EL (cell line): ENCODE results near the gene ASS1.
"Not testable (repeated sequence)": the region's sequence is repeated elsewhere in the genome, so short reads cannot be mapped to it uniquely, and the experiment has no call there.

Experiments used
- DNase-seq: peaks from one replicate; pipeline ENCODE4 v3.0.0-alpha.2; 2016

ASS1 gene

DNA sequence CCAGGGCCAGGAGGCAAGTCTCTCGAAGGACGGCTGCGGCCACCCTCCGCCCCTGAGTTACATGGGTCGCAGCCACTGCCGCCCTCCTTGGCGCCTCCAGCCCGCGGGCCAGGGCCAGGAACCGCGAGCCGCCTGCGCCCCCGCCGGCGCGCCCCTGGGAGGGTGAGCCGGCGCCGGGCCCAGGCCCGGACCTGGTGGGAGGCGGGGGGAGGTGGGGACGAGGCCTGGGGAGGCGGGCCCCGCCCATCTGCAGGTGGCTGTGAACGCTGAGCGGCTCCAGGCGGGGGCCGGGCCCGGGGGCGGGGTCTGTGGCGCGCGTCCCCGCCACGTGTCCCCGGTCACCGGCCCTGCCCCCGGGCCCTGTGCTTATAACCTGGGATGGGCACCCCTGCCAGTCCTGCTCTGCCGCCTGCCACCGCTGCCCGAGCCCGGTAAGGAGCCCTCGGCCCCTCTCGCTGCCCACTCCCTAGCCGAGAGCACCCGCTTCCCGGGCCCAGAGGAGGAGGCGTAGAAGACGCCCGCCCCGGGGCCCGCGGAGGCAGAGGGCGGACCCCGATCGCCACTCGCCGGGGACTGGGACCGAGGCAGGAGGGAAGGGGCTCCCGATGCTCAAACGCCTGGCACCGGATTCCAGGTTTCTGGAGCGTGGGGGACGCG lies at the start of gene ASS1:
Gene ASS1, plus strand, starts transcription at position 397 of the 657 bp plus-strand sequence. CDS start 7,268 bp downstream, outside the sequence.
- peak; percentile 51 for DNase-seq

DNA sequence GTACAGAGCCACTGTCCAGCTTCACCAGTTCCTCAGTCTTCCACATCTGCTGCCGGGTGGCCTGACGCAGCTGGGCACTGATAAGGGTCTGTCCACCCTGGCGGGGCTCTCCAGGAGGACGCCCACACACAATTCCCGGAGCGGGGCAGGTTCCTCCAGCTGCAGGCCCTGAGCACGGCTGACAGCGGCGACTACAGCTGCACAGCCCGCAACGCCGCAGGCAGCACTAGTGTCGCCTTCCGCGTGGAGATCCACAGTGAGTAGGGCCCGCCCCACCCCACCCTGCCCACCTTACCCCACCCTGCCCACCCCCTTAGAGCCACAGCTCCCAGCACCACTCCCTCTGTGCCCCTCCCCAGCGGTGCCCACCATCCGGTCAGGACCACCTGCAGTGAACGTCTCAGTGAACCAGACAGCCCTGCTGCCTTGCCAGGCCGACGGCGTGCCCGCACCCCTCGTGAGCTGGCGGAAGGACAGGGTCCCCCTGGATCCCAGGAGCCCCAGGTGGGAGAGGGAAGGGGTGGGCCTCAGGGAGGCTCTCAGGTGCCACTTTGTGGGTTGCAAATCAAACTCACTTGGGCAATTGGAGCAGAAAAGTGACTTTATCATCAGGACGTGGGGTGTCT lies 48.8 kb upstream of the ASS1 start:
- DNase-seq, result no peak

DNA sequence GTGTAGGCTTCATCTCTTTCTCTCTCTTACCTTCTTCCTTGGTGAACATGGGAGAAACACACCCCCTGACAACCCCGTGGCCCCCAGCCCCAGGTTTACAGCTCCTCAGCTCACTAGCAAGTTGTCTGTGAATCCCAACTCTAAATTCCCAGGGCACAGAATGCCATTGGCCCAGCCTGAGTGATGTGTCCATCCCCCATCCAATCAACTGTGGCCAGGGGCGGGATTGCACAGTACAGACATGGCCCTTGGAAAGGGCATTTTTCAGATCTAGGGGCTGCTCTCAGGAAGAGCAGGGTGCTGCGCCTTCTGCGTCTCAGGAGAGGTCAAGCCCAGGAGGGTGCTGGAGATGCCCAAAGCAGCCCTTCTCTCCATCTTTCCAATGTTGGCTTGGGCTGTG lies 48.2 kb upstream of the ASS1 start:
- DNase-seq, result no peak

DNA sequence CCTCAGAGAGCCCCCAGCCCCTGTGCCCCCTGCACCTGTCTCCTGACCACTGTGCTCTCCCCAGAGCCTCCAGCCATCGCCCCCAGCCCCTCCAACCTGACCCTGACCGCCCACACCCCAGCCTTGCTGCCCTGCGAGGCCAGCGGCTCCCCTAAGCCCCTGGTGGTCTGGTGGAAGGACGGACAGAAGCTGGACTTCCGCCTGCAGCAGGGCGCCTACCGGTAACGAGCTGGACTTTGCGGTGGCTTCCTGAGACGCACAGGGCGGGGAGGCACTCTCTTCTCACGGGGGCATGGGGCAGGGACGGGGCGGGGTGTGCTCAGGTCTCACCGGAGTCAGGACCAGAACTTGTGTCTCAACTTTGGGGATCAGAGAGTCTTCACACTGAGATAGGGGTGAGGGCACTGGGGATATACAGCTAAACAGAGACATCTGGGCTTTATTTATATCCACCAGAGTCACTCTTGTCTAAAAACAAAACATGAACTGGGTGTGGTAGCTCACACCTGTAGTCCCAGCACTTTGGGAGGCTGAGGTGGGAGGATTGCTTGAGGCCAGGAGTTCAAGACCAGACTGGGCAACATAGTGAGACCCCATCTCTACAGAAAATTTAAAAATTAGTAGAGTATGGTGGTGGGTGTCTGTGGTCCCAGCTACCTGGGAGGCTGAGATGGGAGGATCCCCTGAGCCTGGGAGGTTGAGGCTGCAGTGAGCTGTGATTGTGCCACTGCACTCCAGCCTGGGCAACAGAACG lies 46.1 kb upstream of the ASS1 start:
- no peak for DNase-seq

DNA sequence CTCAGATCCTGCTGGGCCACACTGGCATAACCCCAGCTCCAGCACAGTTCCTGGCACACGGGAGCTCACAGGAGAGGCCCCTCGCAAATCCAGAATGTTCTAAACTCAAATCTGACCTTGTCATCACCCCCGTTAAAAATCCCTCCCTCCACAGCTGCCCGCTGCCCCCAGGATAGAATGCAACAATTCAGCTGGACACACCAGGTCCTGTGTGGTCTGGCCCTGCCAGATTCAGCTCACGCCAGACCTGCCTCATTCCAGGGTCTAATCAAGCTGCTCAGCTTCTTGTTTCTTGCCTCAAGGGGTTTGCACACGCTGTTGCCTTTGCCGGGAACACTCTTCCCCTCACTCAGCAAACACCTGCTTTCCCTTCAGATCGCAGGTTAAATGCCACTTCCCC lies 45.0 kb upstream of the ASS1 start:
- DNase-seq, result no peak

DNA sequence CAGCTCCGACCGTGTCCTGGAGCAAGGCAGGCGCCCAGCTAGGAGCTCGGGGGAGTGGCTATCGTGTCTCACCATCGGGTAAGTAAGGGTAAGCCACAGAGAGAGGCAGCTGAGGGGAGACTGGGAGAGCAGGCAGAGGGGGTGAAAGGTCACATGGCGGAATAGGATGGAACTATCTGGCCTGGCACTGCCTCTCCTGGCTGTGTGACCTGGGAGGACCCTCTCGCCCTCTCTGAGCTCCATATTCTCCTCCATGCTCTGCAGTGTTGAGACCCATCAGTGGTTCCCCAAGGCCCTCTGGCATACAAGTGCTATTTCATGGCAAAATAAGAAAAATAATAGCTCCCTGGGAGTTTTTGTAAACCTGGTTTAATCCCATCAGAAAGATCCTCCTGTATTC lies 43.9 kb upstream of the ASS1 start:
- DNase-seq, result no peak

DNA sequence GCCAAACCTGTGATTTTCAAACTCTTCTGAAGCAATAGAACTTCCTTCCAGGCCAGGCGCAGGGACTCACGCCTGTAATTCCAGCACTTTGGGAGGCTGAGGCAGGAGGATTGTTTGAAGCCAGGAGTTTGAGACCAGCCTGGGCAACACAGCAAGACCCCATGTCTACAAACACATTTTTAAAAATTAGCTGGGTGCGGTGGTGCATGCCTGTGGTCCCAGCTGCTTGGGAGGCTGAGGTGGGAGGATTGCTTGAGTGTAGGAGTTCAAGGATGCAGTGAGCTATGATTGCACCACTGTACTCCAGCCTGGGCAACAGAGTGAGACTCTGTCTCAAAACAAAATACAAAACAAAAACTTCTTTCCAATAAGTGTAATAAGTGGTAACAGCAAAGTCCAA lies 43.0 kb upstream of the ASS1 start:
- not testable (repeated sequence) for DNase-seq

DNA sequence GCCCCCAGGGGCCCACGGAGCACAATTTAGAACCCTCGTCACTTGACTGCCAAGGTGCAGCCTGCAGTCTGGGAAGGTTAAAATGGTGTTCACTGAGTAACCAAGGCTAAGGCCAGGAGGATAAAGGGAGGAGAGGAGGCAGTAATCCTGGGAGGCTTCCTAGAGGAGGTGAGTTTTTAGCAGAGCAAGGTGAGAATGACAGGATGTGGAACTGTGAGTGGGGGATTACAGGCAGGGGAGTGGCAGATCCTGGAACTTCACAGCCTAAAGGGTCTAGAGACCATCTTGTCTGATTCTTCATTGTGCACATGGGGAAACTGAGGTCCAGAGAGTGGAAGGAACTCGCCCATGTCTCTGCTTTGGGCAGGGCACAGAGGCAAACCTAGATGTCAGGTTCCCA lies 42.5 kb upstream of the ASS1 start:
- DNase-seq, result no peak

DNA sequence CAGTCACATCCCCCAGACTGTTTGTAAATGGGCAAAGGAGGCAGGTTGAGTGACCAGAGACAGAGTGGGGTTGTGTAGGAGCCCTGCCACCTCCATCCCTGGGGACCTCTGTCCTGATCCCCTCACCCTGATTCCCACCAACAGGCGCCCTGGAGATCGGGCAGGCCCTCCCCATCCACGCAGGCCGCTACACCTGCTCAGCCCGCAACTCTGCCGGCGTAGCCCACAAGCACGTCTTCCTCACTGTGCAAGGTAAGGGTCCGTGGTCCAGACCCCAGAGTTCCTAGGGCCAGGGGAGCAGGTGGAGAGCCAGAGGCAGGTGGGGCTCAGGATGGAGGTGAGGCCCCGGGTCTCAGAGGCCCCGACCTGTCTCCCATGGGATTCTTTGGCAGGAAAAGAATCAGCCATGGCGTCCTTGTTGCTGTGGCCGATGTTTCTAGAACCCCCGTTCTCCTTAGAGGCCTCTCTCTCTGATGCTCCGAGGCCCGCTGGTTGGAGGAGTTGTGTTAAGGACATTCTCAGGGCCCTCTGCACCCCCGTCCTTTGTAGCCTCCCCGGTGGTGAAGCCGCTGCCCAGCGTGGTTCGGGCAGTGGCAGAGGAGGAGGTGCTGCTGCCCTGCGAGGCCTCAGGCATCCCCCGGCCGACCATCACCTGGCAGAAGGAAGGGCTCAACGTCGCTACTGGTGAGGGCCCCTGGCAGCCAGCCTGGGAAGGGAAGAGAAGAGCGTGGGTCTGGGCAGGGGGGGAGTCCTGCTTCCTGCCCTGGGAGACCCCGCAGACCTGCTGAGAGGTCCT lies 41.9 kb upstream of the ASS1 start:
- DNase-seq, result no peak

DNA sequence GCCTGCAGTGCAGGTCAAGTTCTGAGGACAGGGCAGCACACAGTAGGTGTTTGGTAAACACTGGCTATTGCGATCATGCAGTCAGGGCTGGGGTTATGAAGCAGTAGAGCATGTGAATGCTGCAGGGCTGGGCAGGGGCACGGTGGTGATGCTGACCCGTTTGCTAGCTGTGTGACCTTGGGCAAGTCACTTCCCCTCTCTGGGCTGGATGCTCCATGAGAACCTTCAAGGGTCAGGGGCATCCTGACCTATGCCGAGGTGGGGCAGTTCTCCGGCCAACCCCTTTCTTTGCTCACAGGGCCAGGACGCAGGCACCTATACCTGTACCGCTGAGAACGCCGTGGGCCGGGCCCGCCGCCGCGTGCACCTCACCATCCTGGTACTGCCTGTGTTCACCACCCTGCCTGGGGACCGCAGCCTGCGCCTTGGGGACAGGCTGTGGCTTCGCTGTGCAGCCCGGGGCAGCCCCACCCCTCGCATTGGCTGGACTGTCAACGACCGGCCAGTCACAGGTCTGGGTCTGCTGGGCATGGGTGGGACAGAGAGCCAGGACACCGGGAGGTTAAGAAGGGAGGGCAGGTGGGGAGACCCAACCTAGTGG lies 39.0 kb upstream of the ASS1 start:
- DNase-seq, result no peak

DNA sequence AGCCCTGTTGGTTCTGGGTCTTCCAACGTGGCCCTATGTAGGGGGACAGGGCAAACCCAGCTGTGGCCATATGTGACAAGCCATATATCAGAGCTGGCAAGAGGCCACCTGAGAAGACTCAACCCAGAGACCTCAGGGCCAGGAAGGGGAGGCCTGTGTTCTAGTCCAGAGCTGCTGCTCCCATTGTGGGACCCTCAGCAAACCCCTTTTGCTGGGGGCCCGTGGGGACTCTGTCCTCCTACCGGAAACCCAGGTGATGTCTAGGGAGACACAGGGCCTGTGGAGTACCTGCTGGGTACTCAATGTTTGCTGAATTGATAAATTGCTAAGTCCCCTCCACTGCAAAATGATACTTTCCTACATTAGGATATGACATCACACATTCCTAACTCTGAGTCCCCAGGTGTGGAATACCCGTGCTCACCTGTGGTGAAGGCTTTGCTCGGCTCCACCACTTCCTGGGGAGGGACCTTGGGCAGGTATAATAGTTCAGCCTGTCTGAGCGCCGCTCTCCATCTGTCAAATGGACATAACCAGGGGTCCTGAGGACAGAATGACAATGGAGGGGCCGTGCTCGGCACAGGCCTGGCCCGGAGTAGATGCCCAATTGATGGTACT lies 38.4 kb upstream of the ASS1 start:
- DNase-seq, result no peak

DNA sequence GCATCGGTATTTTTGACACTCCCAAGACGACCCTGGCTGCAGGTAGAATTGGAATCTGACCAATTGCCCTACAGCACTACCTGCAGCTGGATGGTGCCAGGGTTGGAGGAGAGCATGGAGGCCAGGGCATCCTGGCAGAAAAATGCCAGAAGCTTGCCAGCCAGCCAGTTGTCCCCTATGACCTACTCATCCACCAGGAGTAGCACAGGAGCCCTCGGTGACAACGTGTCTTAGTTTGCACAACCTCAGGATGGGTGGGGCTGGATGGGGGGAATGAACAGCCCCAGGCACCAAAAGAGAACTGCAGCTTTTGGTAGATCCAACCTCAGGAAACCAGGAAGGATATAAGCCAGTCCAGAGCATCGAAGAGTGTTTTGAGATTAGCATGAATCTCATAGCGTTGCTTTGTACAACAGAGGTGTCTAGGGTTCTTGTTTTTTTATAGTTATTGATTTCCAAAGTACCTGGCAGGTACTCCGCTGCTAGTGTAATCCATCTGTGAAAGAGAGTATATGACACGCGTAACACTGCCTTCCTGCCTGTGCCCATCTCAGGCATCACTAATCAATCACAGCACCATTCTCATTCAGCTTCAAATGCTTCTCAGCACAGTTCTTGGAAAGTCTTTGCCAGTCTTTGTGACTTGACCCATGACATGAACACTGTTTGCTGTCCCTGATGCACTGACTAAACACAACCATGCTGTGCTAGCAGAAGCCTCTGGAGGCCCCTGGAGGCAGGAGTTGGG lies 36.7 kb upstream of the ASS1 start:
- no peak for DNase-seq

DNA sequence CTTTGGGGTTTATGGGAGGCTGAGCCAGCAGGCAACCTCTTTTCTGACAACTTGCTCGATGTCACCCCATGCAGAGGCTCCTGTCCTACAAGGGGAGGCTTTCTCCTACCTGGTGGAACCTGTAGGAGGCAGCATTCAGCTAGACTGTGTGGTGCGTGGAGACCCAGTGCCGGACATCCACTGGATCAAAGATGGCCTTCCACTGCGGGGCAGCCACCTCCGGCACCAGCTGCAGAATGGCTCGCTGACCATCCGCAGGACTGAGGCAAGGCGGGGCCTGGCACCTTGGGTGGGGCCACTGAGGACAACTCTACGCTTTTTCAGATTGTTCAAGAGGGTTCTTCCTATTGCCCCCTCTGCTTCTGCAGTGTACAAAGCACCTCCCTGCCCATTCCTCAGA lies 36.1 kb upstream of the ASS1 start:
- DNase-seq, result no peak

DNA sequence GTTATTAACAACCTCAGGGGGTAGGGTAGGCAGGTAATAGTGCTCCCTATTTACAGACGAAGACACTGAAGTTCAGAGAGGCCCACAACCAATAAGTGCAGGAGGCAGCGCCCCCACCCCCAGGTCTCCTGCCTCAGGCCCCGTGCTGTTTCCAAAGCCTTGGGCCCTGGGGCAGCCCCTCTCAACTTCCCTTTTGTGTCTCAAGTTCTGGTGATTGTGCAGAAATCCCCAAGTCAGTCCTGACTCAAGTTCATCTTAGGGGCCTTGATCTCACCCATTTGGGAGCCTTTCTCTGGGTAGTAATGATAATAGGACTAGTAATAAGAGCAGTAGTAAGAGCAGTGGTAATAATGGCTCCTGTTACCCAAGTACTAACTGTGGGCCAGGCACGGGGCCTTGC lies 35.5 kb upstream of the ASS1 start:
- no peak for DNase-seq

DNA sequence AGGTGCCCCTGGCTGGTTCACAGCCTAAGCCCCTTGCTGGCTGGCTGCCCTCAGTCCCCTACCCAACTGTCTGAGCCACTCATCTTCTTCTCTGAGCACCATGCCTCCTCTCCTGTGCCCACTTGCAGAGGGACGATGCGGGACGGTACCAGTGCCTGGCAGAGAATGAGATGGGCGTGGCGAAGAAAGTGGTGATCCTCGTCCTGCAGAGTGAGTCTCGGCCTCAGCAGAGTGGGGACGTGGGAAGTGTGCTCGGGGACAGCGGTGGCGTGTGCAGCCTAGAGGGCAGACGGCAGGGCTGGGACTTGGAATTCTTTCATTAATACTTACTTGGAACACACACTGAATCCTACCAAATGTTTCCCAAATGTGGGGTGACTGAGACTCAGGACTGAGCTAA lies 34.3 kb upstream of the ASS1 start:
- DNase-seq, result no peak

DNA sequence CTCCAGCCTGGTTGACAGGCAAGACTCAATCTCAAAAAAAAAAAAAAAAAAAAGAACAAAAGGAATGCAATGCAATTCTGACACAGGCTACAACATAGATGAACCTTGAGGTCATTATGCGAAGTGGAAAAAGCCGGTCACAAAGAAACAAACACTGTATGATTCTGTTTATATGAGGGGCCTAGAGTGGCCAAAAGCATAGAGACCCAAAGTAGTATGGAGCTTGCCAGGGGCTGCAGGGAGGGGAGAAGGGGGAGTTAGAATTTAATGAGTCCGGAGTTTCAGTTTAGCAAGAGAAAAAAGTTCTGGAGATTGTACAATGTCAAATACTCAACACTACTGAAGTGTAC lies 33.2 kb upstream of the ASS1 start:
- no peak for DNase-seq

DNA sequence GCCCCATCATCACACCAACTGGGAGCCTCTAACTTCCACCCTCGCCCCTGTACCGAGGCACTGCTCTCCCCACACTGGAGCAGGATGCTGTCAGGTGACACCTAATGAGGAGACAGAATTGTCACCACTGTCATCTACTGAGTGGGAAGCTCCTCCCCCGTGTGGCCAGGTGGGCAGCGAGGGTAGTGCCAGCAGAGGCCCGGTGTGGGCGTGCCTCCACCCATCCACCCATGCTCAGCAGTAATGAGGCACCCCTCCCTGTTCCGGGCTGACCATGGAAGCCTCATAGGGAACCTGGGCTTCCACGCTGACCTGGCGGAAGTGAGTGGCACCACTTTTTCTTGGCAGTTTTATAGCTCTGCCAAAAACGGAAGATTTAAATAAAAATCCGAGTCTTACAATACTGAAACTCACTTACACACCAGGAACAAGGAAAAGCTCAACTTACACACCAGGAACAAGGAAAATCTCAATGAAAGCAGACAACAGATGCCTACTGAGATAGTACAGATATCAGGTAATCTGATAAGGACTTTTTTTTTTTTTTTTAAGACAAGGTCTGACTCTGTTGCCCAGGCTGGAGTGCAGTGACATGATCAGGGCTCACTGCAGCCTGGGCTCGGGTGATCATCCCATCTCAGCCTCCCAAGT lies 30.6 kb upstream of the ASS1 start:
- no peak for DNase-seq

DNA sequence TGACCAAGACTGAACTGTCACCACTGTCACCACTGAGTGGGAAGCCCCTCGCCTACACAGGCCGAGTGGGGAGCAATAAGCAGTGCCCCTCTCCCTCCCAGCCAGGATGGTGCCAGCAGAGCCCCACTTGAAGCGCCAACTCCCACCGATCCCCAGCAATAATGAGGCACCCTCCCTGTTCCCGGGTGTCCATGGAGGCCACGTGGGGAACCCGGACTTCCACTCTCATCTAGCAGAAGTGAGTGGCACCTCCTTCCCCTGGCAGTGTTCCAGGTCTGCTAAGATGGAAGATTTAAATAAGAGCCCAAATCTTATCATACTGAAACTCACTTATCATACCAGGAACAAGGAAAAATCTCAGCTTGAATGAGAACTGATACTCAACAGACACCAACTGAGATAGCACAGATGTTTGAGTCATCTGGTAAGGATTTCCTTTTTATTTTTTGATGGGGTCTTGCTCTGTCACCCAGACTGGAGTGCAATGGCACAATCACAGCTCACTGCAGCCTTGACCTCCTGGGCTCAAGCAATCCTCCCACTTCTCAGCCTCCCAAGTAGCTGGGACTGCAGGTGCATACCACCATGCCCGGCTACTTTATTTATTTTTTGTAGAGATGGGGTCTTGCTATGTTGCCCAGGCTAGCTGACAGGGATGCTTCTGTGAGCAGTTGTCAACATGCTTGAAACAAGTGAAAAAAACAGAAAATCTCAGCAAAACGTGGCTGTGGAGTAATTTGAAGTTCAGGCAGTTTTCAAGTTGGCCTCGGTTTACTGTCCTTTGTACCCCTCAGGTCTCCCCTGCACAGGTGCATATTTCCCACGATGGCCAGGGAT lies 29.6 kb upstream of the ASS1 start:
- DNase-seq, result no peak

DNA sequence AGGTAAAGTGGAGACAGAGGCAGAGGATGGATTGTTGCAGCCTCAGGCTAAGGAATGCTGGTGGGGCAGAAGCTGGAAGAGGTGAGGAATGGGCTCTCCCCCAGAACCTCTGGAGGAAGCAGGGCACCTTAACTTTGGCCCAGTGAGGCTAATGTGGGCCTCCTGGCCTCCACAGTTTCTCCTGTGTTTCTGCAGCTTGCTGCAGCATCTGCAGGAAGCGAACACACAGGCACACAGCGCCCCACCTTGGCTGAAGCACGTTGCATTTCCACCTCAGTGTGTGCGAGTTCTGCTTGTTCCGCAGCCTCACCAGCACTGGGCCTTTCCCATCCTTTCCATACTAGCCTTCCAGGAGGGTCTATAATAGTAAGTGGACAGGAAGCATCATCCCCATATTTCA lies 27.2 kb upstream of the ASS1 start:
- DNase-seq, result no peak

DNA sequence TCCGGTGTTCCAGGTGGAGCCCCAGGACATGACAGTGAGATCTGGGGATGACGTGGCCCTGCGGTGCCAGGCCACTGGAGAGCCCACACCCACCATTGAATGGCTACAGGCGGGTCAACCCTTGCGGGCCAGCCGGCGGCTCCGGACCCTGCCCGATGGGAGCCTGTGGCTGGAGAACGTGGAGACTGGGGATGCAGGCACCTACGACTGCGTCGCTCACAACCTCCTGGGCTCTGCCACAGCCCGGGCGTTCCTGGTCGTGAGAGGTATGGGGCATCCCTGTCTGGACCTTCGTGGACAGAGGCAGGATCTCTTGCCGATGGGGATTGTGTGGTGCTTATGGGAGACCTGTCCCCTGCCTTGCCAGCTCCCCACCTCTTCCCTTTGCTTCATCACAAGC lies 26.0 kb upstream of the ASS1 start:
- no peak for DNase-seq
